Heart right ventricle (tissue), 16 donors: Measurements from ENCODE around the gene PRR15L. TPM values are rescaled to one million over a fixed set of nuclear protein-coding genes. Genes with fewer than 3 reads are reported as not detected.
"Not testable (repeated sequence)": the region's sequence is repeated elsewhere in the genome, so short reads cannot be mapped to it uniquely, and the experiment has no call there.

Experiments
- ATAC-seq, 8 donors: fragments of 200-7000 bp; cut with Tn5 transposase; one replicate each; pipeline ENCODE4 v1.9.1; 2020; ENCODE audit warnings: mild to moderate bottlenecking in 8 of 8, moderate library complexity in 8 of 8, moderate number of reproducible peaks in 1 of 8
- DNase-seq, 2 donors: peaks; one replicate each; pipeline ENCODE4 v3.0.0-alpha.2; 2020
- H3K27ac ChIP-seq, 10 donors: fragments of 200-600 bp; sonication (generic) in 2 of 10; one replicate each; pipeline versions ENCODE4 v1.5.0 to v1.8.0; 2020 to 2022; ENCODE audit warnings: mild to moderate bottlenecking in 3 of 10
- H3K27me3 ChIP-seq, 7 donors: fragments of 200-600 bp; one replicate each; pipeline ENCODE4 v1.8.0; 2021 to 2022; ENCODE audit warnings: mild to moderate bottlenecking in 2 of 7
- H3K36me3 ChIP-seq, 9 donors: fragments of 200-600 bp; sonication (generic) in 1 of 9; one replicate each; pipeline versions ENCODE4 v1.5.0 to v1.8.0; 2020 to 2022; ENCODE audit warnings: mild to moderate bottlenecking in 2 of 9
- H3K4me1 ChIP-seq, 9 donors: fragments of 200-600 bp; sonication (generic) in 1 of 9; one replicate each; pipeline versions ENCODE4 v1.5.0 to v1.8.0; 2020 to 2022; ENCODE audit warnings: mild to moderate bottlenecking in 4 of 9
- H3K4me3 ChIP-seq, 10 donors: fragments of 200-600 bp; sonication (generic) in 2 of 10; one replicate each; pipeline versions ENCODE4 v1.5.0 to v1.8.0; 2020 to 2022; ENCODE audit warnings: mild to moderate bottlenecking in 7 of 10, moderate library complexity in 2 of 10
- H3K9me3 ChIP-seq, 11 donors: fragments of 200-600 bp in 10 of 11; sonication (generic) in 2 of 11; one replicate each; pipeline versions ENCODE4 v1.5.0 to v1.8.0; 2013 to 2022; ENCODE audit warnings: mild to moderate bottlenecking in 2 of 11, control low read depth in 1 of 11, moderate library complexity in 1 of 11
- WGBS, 2 donors: extraction: QIAGEN DNeasy Blood & Tissue Kit; methylation state at CpG; one replicate each; pipeline ENCODE4 v1.1.7; 2013; ENCODE audit warnings: inconsistent platforms in 1 of 2; 5-methylcytosine and 5-hydroxymethylcytosine counted together
- intact Hi-C, 10 donors: fragments of 100-400 bp; cut with DNase I; formaldehyde crosslinking; loops; one replicate each; pipeline versions ENCODE4 v1.11.1 to v1.14.2; 2022
- polyA plus RNA-seq, 2 donors: library from polyadenylated mRNA; stranded (reverse); fragments of 200-250 nt; gene quantifications; one replicate each; pipeline ENCODE4 v1.2.3, GENCODE V29; 2013
- total RNA-seq, 10 donors: library from RNA; stranded (reverse); fragmentation: NEBNext Ultra II Directional in 3 of 10; extraction: Animal tissue kit (Norgen Biotek cat#: 25700) in 3 of 10; gene quantifications; one replicate each; pipeline versions ENCODE4 v1.2.1 to v1.2.4, GENCODE V29; 2021 to 2023
- TF ChIP-seq, protein P1 (sequence below), 9 donors: fragments of 200-600 bp; sonication (generic) in 2 of 9; IDR thresholded peaks; one replicate each; pipeline versions ENCODE4 v1.5.0 to v1.8.0; 2021 to 2022; ENCODE audit warnings: antibody characterized with exemption in 9 of 9, mild to moderate bottlenecking in 5 of 9, moderate library complexity in 1 of 9
- donor health status: Arrhythmogenic right ventricular cardiomyopathy.
- donor health status: ischemic (EF 13 %, LVEDD 7.1; RV severe dilation, severe dysfunction).
- donor health status: healthy with polysubstance abuse.
- donor health status: DM: no; HTN: yes; CAD: no.
- donor health status: DM: no; HTN: no; CAD: no.
- donor health status: ischemic (EF 25% LVEDD 6.9; RV normal size, moderate dysfunction).
- donor health status: ischemic (EF 25% LVEDD 5.7; RV mildly dilated, moderate dysfunction).
- donor health status: healthy.
- donor health status: DM: yes; HTN: yes; CAD: no.
- donor health status: Ischemic cardiomyopathy.
- donor health status: ischemic (EF 35%, LVEDD 5.7; RV mildly dilated, moderate dysfunction).
- donor health status: nonischemic (EF 11% LVEDD 7.7; RV severe dilation, severe dysfunction).
- donor health status: DM: yes; HTN: yes; CAD: no.
- donor health status: PGD.
- donor health status: ischemic (EF 29% LVEDD 5.4; RV normal size, mild dysfunction).
- donor health status: nonischemic (EF 23%, LVEDD 6.1; RV moderate dilation, normal function).

PRR15L gene
- total and polyA plus RNA-seq, 12 donors, result not detected

DNA sequence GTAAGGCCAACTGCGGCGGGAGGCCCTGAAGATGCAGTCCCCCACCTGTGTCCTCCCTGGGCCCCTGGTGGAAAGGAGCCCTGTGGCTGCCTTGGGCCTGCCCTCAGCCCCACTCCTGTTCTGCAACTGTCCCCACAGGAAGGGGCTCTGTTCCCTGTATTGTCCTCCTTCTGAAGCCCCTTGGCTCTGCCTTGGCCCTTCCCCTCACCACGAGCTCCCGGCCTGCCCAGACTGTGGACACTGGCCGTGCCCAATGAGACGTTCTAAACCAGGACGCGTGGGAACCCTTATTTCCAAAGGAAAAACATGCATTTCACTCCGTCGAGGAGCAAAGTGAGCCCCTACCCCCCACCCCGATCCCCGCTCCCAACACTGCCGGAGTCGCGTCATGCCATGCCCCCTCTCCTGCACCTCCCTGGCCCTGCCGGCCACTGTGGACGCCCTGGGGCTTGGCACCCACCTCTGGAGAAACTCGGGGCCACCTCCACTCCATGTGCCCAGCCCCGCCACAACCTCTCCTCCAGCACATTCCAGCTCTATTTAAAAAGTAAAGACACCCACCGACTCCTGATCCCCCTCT lies 29.8 kb downstream of the PRR15L start:
- 95% methylated on average over 20 of the region's 20 CpGs for WGBS, 2 donors
- H3K27ac ChIP-seq, result no peak overlapping the region
- no peak for ATAC-seq

DNA sequence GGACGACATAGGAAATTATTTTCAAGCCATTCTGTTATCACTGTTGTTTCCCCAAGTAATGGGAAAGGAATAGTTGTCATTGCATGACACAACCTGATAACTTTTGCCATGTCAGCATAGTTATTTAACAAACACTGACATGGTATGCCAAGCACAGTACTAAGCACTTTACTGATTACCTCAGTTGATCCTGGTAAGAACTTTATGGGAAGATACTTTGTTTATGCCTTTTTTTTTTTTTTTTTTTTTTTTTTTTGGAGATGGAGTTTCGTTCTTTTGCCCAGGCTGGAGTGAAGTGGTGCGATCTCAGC lies 32.0 kb downstream of the PRR15L start:
- H3K9me3 ChIP-seq, result no peaks in the 10 kb centered on the region
- ATAC-seq (no peak), DNase-seq (no peak)
- H3K4me3 ChIP-seq, result no peak overlapping the region
- TF ChIP-seq, protein P1, sequence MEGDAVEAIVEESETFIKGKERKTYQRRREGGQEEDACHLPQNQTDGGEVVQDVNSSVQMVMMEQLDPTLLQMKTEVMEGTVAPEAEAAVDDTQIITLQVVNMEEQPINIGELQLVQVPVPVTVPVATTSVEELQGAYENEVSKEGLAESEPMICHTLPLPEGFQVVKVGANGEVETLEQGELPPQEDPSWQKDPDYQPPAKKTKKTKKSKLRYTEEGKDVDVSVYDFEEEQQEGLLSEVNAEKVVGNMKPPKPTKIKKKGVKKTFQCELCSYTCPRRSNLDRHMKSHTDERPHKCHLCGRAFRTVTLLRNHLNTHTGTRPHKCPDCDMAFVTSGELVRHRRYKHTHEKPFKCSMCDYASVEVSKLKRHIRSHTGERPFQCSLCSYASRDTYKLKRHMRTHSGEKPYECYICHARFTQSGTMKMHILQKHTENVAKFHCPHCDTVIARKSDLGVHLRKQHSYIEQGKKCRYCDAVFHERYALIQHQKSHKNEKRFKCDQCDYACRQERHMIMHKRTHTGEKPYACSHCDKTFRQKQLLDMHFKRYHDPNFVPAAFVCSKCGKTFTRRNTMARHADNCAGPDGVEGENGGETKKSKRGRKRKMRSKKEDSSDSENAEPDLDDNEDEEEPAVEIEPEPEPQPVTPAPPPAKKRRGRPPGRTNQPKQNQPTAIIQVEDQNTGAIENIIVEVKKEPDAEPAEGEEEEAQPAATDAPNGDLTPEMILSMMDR (IDR thresholded peaks at IDR 0.05), result no peak
- intact Hi-C loops, result no loop called here
- no peak overlapping the region for H3K27ac ChIP-seq
- H3K27me3 ChIP-seq, result no peaks in the 10 kb centered on the region
- peaks cover 0 to 22% (median 8%) of the 10 kb centered on the region in 9 donors for H3K4me1 ChIP-seq
- H3K36me3 ChIP-seq, result peaks cover 0 to 96% (median 38%) of the 10 kb centered on the region in 9 donors
- WGBS, 2 donors, result 71 to 75% methylated on average over 3 of the region's 3 CpGs

More for the DNA sequence above, 29.8 kb downstream of the PRR15L start:
- no peaks in the 10 kb centered on the region for H3K9me3 ChIP-seq
- no peaks in the 10 kb centered on the region for H3K27me3 ChIP-seq
- H3K4me3 ChIP-seq, result no peak overlapping the region
- peaks cover 0 to 91% (median 34%) of the 10 kb centered on the region in 9 donors for H3K36me3 ChIP-seq
- no peak for DNase-seq
- intact Hi-C loops, result no loop called here
- TF ChIP-seq, protein P1 (IDR thresholded peaks at IDR 0.05), result no peak
- H3K4me1 ChIP-seq, result peaks cover 0 to 22% (median 8%) of the 10 kb centered on the region in 9 donors

DNA sequence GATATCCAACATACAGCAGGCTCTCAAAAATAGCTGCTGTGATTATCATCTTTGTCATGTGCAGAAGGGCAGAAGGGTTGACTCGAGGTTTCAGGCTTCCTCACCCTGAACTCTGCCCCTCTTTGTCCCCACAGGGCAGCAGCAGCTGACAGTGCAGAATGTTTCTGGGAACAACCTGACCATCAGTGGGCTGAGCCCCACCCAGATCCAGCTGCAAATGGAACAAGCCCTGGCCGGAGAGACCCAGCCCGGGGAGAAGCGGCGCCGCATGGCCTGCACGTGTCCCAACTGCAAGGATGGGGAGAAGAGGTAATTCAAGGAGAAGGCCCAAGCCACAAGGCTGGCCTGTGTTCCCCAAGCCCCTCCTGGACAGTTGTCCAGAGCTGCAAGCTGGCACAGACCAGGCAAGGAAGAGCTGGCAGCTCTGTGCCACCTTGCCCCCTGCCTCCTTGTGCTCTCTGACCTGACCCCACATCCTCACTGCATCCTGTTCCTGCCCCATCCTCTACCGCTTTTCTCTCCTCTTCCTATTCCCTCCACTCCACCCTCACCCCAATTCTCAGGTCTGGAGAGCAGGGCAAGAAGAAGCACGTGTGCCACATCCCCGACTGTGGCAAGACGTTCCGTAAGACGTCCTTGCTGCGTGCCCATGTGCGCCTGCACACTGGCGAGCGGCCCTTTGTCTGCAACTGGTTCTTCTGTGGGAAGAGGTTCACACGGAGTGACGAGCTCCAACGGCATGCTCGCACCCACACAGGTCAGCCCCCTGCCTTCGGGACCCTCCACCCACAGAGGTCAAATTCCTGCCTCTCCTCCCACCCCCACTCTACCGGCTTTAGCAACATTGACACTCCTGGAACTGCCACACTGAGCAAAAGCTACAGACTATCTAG lies 32.7 kb downstream of the PRR15L start:
- intact Hi-C loops, result no loop called here
- H3K36me3 ChIP-seq, result peaks cover 0 to 90% (median 38%) of the 10 kb centered on the region in 9 donors
- H3K27me3 ChIP-seq, result no peaks in the 10 kb centered on the region
- H3K4me3 ChIP-seq, result no peak overlapping the region
- WGBS, 2 donors, result 87% methylated on average over 23 of the region's 23 CpGs
- TF ChIP-seq, protein P1 (IDR thresholded peaks at IDR 0.05), result no peak
- H3K27ac ChIP-seq, result no peak overlapping the region
- H3K9me3 ChIP-seq, result no peaks in the 10 kb centered on the region
- DNase-seq, result no peak
- ATAC-seq, result no peak
- H3K4me1 ChIP-seq, result peaks cover 0 to 22% (median 4%) of the 10 kb centered on the region in 9 donors

DNA sequence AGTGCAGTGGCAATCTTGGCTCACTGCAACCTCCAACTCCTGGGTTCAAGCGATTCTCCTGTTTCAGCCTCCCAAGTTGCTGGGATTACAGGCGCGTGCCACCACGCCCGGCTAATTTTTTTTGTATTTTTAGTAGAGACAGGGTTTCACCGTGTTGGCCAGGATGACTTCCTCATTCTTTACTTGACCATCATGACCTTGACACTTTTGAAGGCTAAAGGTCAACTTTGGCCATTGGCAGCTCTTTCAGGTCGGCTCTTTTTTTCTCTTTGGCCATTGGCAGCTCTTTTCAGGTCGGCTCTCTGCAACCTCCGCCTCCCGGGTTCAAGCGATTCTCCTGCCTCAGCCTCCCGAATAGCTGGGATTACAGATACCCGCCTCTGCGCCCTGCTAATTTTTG lies 37.8 kb downstream of the PRR15L start:
- DNase-seq, H3K9me3 ChIP-seq, H3K4me3 ChIP-seq, H3K27ac ChIP-seq, H3K27me3 ChIP-seq, ATAC-seq, intact Hi-C loops: not testable (repeated sequence)
- WGBS, 2 donors, result 96 to 97% methylated on average over 14 of the region's 14 CpGs
- Histone ChIP-seq H3K4me1 (peaks cover 0 to 30% (median 22%) of the 10 kb centered on the region in 9 donors), H3K36me3 (peaks cover 0 to 86% (median 22%) of the 10 kb centered on the region in 9 donors)
